NAMALWA (cell line): Measurements from ENCODE around the gene USH1G.

Source experiments
- DNase-seq: peaks from one replicate; pipeline ENCODE4 v3.0.0-alpha.2; 2015; ENCODE audit warnings: low spot score

USH1G gene

DNA sequence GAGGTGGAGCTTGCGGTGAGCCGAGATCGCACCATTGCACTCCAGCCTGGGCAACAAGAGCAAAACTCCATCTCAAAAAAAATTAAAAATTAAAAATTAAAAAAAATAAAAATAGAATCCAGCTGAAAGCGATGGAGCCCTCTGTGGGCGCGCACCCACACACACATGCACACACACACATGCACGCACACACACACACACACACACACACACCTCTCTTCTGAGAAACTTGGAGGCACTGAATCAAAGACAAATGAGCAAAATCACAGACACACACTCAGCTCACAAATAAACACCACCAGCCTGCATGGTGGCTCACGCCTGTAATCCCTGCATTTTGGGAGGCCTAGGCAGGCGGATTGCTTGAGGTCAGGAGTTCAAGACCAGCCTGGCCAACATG is 20.0 kb downstream of the USH1G start:
- no peak for DNase-seq

DNA sequence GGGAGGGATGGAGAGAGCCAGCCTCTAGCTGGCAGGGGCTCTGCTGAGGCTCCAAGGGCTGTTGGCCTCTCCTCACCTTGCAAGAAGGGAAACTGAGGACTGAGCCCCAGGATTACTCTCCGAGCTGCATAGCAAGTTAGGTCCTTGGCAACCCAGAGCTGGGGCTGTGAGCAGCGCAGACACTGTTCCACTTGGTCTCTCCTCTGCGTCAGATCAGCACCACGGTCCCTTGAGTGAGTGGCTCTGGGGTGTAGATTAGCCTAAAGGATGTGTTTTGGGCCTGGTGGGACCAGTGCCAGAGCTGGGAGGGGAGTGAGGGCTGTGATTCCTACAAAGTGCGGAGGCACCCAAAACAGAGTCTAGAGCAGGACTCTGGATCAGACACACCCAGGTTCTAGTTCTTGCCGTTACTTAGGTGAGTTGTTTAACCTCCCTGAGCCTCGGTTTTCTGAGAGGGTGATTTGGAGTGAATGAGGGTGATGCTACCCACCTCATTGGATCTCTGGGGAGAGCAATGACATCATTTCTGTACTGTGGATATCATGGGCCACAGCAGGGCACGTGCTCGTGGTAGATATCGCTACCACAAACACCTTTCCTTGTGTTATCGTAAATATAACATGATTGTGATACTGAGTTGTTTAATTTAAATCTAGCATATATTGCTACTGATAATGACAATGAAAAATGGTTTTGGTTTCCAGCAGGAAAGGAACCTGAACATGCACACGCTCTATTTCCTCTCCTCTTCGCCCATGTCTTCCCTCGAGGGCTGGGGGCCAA is 21.5 kb downstream of the USH1G start:
- no peak for DNase-seq

DNA sequence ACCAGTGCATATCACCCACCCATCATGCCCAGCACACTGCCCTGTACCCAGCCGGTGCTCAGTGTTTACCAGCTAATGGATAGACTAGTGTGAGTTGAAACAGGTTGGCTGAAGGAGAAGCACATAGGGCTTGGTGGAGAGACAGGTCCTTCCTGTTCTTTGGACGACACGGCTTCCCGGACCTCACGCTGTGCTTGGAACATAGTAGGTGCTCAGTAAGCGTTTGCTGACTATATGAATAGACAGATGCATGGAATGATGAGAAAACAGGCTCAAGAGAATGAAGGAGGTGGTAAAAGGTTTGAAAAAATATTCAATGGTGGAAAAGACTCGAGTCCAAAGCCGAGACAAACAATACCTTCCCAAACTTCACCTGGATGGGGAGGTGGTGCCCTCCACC is 22.8 kb downstream of the USH1G start:
- DNase-seq = no peak

DNA sequence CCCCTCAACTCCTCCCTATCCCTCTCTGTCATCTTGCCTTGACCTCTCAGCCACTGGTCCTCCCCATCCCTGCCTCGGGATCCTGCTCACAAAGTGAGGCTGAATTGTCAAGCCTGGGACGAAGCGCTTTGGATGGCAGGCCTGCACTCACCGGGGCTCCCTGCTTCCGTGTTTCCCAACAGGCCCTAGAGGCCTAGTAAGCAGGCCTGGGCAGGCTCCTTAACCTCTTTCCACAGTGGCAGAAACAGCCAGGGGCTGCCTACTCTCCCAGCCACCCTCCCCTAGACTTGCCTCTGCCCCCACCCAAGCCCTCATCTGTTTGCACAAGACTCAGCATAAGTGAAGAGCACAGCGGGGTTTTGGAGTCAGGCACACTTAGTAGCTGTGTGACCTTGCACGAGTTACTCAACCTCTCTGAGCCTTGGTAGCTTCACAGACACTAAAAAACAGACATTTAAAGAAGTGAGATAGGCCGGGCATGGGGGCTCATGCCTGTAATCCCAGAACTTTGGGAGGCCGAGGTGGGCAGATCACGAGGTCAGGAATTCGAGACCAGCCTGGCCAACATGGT is 24.6 kb downstream of the USH1G start:
- DNase-seq = no peak

DNA sequence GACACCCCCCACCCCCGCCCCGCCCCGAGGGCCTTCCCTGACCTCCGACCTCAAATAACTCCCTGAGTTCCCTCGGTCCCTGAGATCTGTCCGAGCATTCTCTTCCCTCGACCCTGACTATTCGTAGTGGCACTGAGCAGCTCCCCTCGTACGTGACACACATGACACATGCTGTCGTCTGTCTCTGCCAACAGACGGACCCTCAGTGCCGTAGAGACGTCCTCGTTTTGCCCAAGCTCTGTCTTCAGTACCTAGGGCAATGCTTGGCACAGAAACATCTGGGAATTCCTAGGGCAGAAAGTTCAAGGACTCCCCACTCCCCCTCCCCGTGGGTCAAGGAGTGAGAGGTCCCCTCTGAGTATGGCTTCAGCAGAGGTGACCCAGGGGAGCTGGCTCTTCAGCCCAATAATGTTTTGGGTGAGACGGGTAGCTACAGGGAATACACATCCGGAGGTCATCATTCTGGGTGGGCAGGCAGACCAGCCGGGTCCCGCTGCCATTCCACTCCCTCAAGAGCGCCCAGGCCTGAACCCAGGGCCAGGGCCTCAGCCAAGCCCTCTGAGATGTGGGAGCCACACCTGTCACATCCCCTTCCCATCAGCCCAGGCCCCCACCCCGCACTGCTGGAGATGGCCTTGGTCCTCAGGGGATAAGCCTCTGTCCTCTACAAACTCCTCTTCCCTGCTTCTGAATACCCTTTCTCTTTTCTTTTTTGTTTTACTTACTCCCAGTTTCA is 29.0 kb downstream of the USH1G start:
- DNase-seq = no peak

DNA sequence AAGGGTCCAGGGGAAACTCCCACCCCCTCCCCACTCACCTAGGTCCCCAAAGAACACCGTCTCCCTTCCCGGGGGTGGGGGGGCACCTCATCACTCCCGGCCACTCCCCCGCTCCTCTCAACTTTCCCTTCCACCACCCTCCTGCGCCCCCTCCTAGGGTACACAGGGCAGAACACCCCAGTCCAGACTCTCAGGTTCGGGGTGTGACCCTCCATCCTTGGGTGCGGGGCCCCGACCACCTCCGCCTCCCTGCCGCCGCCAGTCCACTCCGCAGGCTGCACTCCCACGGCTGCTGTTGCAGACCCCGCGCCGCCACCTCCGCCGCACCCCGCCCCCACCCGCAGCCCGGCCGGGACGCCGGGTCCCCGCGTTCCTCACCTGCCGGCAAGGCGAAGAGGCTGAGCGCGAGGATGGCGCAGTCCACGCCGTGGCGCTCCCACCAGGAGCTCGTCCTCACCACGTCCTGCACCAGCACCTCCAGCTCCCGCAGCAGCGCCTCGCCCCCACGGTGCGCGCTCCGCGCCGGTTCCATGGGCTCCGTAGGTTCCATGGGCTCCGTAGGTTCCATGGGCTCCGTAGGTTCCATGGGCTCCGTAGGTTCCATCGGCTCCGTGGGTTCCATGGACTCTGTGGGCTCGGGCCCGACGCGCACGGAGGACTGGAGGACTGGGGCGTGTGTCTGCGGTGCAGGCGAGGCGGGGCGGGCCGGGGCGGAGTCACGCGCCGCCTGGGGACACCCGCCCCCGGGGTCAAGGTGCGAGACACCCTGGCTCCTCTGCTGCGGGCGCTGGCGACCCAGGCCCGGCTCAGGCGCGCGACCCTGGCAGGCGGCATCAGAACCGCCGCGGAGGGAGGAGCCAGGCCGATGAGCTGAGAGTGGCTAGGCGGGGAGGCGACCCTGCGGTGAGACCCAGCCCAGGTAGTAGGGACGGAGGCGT is 29.8 kb downstream of the USH1G start, which contains the start of gene FADS6:
TSS of gene FADS6 (minus strand) at position 660 of the 938 bp plus-strand sequence. CDS start at position 622, 38 bp downstream.
- DNase-seq = no peak

DNA sequence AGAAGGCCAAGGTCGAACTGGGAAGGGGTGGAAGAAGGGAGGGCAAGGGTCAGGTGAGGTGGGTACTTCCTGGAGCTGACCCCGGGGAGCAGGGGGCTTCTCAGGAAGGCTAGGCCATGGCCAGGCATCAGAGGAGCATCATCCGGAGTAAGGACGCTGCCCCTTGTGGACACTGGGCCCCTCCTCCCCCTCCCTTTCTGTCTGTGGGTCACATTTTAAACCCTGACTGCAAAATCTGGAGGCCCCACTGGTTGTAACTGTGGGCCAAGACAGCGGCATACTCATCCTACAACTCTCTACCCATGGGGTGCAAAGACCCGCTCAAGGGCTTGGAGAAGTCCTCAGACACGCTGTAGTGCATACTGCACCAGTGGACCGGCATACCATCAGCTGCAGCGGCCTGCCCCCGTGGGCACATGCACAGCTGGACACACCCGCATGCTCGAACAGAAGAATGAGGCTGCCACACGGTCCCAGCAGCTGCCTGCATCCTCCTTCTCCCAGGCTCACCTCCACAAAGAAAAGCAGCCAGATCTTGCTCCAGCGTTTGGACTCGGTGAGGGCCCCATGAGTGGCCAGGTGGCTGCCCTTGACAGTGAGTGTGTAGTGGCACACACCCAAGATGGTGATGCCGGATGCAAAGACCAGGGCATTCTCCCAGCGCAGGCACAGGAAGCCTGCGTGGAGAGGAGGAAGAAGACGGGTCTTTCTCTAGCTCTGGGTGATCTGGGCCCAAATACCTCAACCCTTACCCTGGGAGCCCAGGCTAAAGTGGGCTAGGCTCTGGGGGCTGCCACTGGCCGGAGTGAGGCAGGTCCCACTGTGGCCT is 30.8 kb downstream of the USH1G start:
- DNase-seq = no peak

DNA sequence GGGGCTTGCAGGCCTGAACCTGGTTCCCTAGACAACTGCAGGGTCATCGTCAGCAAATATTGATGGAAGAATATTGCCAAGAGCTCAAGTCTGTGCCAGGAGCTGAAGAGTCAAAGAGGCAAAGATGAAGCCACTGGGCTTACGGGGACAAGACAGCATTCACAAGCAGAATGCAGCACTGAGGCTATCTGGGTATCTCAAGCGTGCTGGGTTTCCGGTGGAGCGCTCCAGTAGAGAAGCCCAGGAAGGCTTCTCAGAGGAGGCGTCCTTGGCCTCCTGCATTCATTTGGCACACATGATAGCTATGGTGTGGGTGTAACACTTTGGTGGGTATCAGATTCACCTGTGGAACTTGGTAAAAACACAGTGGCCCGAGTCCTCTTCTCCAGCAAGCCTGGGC is 32.5 kb downstream of the USH1G start:
- no peak for DNase-seq

DNA sequence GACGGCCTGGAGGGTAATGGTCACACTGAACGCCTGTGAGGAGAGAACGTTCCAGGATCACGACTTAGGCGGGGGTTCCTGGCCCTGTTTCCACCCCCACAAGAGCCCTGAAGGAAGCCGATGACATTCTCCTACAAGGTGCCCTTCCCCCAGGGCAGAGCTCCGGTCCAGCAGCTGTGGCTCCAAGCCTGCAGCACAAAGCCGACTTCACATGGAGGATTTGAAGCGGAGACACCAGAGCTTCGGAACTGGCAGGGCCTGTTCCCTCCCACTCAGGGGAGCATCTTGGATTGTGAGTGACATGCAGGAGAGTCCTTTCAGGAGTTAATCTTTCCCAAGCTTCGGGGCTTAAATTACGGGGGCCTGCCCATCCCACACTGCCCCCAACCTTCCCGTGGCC is 34.6 kb downstream of the USH1G start:
- no peak for DNase-seq

DNA sequence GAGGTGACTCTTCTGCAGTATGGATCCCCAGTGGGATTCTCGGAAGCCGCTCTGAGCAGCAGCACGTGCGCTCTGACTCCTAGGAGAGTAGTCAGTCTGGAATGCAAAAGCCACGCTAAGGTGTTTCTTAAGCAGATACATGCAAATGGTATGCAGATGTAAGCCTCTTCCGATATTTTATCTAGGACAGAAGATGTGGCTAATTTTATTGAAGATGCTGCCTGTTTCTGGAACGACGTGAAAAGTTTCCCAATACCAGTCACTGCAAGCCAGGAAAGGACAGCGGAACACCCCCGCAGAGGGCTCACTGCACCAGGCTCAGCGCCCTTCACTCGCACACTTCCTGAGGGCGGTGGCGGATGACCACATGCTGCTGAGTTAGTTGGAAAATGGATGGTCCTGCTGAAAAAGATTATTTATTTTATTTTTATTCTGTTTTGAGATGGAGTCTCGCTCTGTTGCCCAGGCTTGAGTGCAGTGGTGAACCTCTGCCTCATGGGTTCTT is 39.8 kb downstream of the USH1G start:
- no peak for DNase-seq

DNA sequence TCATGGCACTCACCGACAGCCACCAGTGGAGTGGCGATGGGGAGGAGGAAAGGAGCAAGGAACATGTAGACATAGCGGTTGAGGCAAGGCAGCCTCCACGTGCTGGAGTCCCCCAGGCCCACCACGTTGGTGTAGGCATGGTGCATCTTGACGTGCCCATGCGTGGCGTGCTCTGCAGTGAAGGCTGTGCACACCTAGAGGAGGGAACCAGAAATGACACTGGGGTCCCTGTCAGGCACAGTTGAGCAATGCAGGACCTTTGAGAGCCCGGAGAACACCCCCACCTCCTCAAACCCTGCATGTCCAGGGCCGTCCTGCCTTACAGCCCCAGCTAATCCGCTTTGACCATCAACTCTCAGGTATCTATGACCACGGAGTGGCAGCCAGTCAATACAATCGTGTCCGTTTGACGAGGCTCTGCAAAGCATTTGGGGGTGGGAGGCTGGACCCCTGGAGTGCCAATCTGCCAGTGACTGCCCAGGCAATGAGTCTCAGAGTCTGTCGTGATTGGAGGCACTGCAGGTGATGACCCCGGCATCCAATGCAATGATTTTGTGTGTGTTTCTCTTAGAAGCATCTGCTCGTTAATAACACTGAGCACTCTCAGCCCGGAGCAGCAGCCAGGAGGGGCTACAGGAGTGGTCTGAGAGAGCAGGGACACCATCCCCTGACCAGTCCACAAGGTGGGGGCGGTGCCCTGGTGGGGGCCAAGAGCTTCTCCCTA is 40.4 kb downstream of the USH1G start:
- no peak for DNase-seq

DNA sequence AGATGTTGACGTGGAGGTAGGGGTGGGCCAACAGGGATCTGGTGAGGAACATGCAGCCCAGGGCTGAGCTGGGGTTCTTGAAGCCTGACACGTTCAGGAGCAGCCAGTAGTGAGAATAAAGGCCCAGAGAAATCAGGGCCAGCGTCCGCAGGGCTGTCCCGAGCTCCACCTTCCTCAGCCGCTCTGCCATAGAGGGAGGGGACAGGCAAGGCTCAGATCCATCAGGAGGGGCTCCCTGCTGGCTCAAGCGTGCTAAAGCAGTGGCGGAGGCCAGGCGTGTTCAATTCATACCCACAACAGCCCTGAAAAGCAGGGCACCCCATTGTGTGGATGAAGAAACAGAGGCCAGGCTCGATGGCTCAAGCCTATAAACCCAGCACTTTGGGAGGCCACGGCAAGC is 42.0 kb downstream of the USH1G start:
- no peak for DNase-seq

DNA sequence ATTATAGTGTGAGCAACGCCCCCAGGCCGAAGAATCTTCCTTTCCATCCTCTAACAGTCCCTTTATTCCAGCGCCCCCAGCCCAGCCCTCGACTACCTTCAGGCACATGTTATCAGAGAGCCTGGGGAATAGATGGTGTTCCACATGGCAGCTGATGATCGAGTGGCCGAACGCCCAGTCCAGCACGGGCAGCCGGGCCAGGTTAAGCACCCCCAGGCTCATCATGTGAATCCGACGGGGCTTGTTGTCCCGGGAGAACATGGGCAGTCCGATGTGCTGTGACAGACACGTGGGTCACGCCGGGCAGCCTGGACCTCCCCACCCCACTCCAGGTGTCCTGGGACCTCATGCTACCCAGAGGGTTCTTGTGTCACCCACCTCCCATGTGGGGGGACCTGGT is 43.7 kb downstream of the USH1G start:
- no peak for DNase-seq

DNA sequence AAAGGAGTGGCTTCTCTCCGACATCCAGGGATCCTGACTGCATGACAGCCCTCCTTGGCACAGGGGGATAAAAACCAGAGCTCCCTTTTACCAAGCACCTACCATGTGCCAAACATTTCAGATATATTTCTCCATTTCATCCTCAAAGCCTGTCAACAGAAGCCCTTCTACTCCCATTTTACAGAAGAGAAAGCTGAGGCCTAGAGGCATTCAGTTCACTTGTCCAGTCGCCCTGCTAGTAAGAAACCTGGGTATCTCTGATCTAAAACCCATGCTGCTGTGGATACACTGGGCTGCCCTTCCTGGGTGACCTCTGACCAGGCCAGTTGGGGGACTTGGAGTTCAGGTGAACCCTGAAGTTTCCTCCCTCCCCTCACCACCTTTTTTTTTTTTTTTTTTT is 44.4 kb downstream of the USH1G start:
- DNase-seq = no peak

DNA sequence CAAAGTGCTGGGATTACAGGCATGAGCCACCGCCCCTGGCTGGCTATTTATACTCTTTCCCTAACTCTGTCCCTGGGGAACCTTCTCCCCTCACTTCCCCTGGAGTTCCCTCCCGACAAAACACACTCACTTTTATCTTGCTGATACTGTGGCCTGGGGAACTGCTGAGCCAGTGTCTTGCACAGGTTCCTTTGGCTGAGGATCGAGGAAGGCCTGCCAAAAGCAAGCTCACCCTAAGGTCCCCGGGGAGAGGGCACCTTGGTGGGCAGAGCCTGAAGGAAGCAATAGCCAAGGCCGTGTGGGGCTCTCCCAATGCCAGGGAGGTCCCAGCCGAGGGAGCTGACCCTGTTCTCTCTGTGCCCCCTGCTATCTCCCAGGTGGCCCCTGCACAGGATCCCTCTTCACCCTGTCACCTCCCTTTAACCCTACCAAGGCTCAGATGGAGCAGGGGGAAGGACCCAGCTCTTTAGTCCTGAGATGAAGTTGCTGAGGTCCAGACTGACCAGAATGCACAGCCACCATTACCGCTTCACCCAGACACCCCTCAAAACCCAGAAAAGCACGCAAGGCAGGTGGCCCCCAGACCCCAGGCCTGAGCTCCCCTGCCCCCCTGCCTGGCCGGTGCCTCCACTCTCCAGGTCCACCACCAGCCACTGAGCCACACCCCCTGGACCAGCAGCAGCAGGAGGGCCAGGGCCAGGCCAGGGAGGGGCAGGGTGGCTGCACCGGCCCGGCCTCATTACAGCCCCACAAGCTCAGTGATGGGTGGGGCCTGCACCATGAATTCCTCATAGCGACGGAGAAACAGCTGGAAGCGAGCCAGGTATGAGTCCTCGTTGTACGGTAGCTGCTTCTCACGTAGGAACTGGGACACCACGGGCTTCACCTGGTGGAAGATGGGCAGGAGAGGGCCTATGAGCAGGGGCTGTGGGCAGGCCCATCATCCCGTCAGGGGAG is 45.2 kb downstream of the USH1G start:
- DNase-seq = no peak

DNA sequence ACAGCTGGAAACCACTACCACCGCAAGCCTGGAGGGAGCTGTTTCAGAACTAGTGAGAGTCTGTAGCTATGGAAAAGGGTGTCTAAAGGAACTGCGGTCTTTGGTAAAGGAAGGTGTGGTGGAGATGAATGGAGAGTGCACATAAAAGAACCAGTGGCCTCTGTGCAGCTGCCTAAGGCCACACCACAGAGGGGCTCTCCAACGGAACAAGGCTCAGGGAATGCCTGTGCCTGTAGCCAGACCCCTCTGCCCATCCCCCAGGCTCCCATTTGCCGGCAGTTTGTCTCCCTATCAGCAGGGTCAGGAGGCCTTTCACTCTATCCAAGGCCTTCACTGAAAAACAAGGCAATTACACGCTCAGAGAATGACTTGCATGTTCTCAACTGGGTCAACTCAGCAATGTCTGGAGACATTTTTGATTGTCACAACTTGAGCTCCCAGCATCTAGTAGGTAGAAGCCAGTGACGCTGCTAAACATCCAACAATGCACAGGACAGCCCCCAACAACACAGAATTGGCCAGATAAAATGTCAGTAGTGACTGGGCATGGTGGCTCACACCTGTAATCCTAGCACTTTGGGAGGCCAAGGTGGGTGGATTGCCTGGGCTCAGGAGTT is 47.0 kb downstream of the USH1G start:
- DNase-seq = no peak

DNA sequence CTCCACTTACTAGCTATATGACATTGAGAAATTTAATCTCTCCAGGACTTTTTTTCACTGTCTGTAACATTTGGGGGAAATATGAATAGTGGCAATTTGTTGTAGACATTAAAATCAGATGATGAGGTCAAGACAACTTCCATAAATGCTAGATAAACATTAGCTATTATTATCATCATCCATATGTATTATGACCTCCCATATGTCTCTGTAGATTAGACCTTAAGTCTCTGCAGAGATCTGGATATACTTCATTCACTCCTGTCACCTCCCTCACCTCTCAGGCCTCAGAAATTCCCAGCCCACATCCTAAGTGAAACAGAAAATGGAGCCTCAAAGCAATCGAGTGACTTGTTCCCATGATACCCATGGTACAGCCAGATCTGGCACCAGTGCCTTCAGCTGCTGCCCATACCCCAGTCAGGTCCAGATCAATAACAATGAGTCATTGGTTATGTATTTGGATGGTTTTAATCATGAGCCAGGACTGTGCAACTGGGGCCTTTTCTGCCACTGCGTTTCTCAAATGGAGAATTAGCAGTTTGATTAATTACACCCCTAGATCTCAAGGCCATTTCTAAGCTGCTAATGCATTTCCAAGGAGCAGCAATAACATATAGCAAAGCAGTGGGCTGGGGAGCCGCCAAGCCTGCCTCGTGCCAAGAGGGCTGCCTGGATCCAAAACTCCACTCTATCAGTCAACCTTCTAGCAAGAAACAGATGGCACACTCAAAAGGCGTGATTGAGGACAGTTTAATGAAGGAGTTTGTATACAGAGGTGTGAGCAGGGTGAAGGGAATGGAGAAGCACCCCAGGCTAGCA is 47.7 kb downstream of the USH1G start:
- DNase-seq = no peak

DNA sequence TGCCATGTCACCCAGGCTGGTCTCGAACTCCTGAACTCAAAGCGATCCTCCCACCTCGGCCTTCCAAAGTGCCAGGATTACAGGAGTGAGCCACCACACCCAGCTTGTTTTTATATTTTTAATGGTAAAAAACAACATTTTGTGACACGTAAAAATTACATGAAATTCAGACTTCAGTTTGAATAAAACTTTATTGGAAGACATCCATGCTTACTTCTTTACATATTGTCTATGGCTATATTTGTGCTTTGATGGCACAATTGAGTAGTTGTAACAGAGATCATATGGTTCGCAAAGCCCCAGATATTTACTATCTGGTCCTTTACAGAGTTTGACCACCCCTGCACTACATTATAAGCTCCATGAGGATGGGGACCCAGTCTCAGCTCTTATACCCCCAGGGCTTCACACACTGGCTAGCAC is 48.4 kb downstream of the USH1G start:
- DNase-seq = no peak
